ENCODE measurements around the gene VPS45.

The VPS45 gene

DNA sequence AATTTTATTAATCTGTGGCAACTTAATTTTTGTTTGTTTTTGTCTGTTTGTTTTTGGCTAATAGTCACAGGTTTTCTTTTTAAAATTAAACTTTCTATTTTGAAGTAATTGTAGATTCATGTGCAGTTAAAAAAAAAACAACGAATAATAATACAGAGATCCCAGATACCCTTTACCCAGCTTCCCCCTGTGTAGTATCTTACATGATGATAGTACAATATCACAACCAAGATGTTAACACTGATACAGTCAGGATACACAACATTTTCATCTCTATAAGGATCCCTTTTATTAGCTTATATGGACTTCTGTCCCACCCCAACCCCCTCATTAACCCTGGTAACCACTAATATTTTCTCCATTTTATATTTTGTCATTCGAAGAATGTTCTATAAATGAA lies 5.9 kb downstream of the VPS45 start:
- no peak for DNase-seq

DNA sequence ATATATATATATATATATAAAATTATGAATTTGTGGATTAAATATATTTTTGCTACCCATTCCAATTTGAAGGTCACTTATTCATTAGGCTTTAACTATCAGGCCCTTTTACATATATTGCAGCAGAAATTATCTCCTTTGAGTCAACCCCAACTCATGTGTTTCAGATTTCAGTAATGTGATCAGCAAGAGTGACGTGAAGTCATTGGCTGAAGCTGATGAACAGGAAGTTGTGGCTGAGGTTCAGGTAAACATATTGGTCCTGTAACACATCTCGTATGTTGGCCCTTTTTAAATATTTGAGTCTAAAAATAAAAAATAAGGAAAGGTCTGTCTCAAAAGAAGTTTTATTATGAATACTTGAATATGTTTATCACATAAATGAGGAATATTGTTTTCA lies 8.5 kb downstream of the VPS45 start:
- DNase-seq: no peak

- no peak for DNase-seq
Observed at GRCh38 chr1:150076985-150077384, 9.4 kb downstream of the VPS45 start.

GRCh38 chr1:150080784-150081183 lies 13.2 kb downstream of the VPS45 start:
- DNase-seq: no peak

DNA sequence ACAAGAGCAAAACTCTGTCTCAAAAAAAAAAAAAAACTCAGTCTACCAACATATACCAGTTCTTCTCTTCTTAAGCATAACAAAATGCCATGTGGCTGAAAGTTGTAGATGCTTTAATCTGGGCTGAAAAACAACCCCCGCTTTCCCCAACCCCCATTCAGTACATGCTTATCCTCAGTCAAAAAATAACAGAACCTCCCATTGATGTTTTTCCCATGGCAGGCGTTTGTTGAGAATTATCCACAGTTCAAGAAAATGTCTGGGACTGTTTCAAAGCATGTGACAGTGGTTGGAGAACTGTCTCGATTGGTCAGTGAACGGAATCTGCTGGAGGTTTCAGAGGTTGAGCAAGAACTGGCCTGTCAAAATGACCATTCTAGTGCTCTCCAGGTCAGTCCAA lies 14.9 kb downstream of the VPS45 start:
- DNase-seq: no peak

DNA sequence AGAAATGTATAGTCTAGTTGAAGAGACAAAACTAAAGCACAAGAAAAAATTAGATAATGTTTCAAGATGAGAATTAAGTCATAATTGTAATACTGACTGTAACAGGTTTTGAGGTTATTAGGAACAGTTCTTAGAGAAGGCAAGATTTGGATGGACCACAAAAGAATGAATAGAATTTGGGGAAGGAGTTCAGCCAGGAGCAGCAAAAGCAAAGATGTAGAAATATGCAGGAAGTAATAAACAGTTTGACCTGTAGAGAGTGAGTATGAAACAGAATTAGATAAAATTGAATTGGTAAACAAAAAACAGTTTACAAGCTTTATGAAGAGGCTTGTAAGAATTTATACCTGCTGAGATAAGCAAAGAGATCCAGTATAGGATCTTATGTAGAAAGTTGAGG lies 16.3 kb downstream of the VPS45 start:
- no peak for DNase-seq

DNA sequence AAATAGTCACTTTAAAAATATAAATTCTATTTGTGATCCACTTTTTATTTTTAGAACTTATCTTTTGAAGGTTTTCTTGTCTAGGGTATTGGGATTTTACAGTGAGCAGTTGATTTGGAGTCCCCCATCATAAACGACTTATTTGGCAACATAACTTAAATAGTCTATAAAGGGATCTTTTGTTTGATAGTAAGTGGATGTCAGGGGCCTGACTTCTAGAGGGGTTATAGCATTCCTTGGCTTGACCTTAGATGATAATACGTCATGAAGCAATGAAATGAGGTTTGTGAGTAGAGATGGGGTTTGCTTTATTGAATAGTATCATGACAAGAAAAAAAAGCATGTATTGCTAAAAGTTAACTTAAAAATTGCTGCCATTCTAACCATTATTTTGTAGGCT lies 17.8 kb downstream of the VPS45 start:
- DNase-seq: no peak

DNA sequence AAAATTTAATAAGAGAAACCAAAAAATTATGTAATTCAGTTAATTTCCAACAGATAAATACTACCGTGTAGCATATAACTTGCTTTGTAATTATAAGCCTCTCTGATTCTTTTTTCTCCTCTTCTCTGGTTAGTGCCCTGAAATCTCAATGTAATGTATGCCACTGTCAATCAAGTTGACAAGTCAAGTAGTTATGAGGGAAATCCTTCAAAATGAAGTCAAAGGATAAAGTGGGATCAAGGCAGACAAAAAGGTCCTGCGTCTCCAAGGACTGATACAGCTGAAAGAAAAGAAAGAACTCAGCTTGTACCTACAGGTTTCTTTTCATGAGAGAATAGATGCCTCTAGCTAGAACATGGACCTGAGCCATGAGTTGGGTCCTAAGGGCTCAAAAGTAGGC lies 19.8 kb downstream of the VPS45 start:
- no peak for DNase-seq

GRCh38 chr1:150089846-150090520 lies 22.4 kb downstream of the VPS45 start:
- DNase-seq: peak; percentile 25

- no peak for DNase-seq
Observed at GRCh38 chr1:150092180-150092791, 24.7 kb downstream of the VPS45 start.

GRCh38 chr1:150093805-150094204 lies 26.2 kb downstream of the VPS45 start:
- DNase-seq: no peak

- DNase-seq: no peak
Observed at GRCh38 chr1:150094734-150095265, 27.2 kb downstream of the VPS45 start.

DNA sequence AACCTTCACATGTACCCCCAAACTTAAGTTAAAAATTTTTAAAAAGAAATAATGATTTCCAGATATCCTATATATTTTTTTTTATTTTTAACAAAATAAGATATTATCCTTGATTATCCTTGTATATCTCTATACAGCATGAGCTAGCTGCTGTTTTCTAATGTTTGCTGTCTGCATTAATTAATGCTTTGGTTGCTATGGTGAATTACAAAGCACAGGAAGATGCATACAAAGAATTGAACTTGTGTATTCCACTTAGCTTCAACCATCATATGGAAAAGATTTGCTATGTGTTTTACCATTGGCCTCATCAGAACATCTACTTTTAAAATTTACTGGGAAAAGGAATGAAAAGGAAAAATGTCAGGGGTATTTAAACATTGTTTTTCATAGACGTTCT lies 35.4 kb downstream of the VPS45 start:
- no peak for DNase-seq

DNA sequence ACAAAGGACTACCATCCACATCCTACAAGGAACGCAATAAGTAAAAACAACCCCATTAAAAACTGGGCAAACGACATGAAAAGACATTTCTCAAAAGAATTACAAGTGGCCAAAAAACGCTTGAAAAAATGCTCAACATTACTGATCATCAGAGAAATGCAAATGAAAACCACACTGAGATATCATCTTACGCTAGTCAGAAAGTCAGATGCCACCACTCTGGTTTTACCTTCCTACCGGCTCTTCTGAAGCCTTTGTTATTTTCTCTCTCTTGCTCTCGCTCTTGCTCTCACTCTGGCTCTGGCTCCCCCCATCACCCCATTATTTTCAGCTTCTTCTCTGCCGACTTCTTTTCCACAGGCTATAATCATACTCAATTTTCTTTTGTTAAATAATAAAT lies 38.8 kb downstream of the VPS45 start:
- DNase-seq: no peak

- no peak for DNase-seq
Observed at GRCh38 chr1:150109586-150109985, 42.0 kb downstream of the VPS45 start.

DNA sequence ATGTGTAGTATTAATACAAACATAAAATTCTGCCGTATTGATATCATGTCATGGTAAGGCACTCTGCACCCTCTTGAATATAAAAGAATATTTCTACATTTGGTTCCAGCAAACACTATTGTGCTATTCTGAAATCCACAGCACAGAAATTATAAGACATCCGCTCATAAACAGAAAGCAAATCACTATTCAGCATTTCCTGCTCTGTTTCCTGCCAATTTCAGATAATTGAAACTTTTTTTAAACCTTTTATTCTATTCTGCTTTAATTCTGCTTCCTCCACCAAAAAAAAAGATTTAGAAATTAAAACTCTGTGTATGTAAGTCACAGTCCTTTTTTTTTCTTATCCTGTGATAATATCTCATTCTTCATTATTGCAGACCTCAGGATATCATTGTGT lies 42.5 kb downstream of the VPS45 start:
- DNase-seq: no peak

DNA sequence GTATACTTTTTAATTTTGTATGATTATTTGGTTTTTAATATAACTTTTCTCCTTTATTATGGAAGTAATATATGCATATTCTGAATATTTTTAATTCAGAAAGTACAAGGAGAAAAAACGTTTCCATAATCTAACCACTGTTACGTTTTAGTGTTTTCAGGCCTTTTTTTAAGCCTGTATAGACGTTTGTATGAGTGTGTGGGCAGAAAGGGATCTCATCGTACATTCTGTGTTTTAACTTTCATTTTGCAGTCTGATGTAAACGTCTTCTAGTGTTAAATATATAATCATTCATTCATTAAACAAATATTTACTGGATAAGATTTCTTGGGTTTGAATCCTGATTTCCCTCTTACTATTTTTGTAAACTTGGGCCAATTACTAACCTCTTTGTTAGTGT lies 44.1 kb downstream of the VPS45 start:
- no peak for DNase-seq

- DNase-seq: no peak
Observed at GRCh38 chr1:150115121-150115520, 47.5 kb downstream of the VPS45 start.

DNA sequence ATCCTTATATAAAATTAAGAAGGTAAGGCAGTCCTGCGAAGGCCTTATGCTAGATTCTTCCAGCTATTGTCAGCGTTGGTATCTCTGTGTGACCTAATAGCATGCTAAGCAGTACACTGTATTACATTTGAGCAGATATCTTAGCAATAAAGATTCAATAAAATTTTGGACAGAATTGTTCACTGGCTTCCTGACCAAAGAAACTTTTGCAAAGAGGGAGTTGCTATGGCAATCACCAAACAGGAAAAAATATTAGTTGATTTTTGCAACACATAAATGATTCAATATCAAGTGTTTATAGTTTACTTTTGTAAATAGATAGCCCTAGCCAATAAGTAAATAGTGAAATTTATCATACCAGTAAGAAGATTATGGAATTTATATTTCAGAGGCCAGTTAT lies 51.1 kb downstream of the VPS45 start:
- DNase-seq: no peak

- DNase-seq: no peak
Observed at GRCh38 chr1:150121236-150121862, 53.8 kb downstream of the VPS45 start.

DNA sequence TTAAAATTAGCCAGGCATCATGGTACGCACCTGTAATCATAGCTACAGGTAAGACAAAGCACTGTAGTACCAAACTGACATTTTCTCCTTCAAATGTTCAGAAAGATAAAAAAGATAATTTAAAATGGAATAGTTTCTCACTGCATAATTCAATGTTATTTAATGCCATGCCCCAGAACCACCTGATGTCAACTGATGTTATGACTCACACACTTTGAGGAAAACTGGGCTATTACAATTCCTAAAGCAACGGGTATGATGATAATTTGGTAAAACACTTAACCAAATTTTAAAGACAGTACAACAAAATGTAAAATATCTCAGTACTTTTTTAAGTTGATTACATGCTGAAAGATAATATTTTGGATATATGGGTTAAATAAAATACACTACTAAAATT lies 59.2 kb downstream of the VPS45 start:
- no peak for DNase-seq

DNA sequence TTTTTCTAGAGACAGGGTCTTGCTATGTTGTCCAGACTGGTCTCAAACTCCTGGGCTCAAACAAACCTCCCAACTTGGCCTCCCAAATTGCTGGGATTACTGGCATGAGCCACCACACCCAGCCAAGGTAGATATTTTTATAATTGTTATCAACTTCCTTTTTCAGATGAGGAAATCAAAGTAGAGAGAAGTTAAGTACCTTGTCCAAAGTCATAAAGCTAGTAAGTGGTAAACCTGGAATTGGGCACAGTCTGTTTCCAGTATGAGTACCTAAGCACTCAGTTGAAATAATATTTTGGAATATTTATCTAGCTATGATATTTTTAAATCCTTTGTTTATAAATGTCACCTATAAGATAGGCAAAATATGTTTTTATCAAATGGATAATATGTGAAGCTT lies 59.9 kb downstream of the VPS45 start:
- DNase-seq: no peak

GRCh38 chr1:150127868-150128267 lies 60.3 kb downstream of the VPS45 start:
- DNase-seq: no peak

DNA sequence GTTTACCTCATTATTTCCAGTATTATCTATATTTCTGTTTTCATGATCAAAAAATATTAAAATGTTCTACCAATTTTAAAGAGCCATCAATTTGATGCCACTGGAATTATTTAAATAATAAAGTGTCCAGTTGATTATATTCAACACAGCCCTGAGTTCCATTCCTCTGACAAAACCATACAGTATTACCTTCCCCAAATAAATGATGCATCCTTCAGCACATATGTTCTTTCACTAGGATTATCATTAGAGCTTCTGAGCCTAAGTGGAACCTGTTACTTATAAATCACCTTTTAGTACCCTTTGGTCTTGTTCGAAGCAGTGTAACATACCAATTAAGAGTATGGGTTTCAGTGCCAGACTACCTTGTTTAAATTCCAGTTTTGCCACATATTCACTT lies 64.8 kb downstream of the VPS45 start:
- no peak for DNase-seq

Measured in GF-D8 (cell line).